H1 (cell line): ENCODE data around the gene RELA. TPM values are rescaled to one million over a fixed set of nuclear protein-coding genes. Genes with fewer than 3 reads are reported as not detected.

ENCODE experiments used
- ASH2L ChIP-seq: fragments of 200-600, 300-600 bp; sonication (generic); IDR thresholded peaks from one replicate; pipeline ENCODE4 v1.7.1; 2017; ENCODE audit warnings: low read length
- CEBPB ChIP-seq: IDR thresholded peaks from 2 replicates; pipeline ENCODE4 v1.6.1; 2012; ENCODE audit warnings: low read depth, low read length
- CTCF ChIP-seq, 3 experiments: IDR thresholded peaks; 1 replicate in 2 of 3; 2 replicates in 1 of 3; pipeline versions ENCODE4 v1.5.1 to v1.6.1; 2011; ENCODE audit warnings: low read length in 3 of 3, mild to moderate bottlenecking in 3 of 3, inconsistent platforms in 2 of 3, low read depth in 1 of 3, moderate library complexity in 1 of 3; ENCODE audit not compliant: insufficient read depth in 1 of 3; ENCODE audit errors: control extremely low read depth in 1 of 3
- POLR2A ChIP-seq, 2 experiments: IDR thresholded peaks; 1 replicate in 1 of 2; 2 replicates in 1 of 2; pipeline ENCODE4 v1.6.1; 2011; ENCODE audit warnings: low read depth in 2 of 2, low read length in 2 of 2, mild to moderate bottlenecking in 2 of 2; ENCODE audit errors: control extremely low read depth in 1 of 2
- RAD21 ChIP-seq, 2 experiments: IDR thresholded peaks in 1 of 2; conservative IDR thresholded peaks in 1 of 2; 2 replicates each; pipeline ENCODE4 v1.6.1; 2011; ENCODE audit warnings: low read depth in 2 of 2, low read length in 2 of 2, improper control_type of control experiment in 1 of 2, inconsistent platforms in 1 of 2, mild to moderate bottlenecking in 1 of 2, moderate library complexity in 1 of 2
- TAF1 ChIP-seq: IDR thresholded peaks from 2 replicates; pipeline ENCODE4 v1.6.1; 2011; ENCODE audit warnings: mild to moderate bottlenecking, low read depth, low read length
- YY1 ChIP-seq: IDR thresholded peaks from 2 replicates; pipeline ENCODE4 v1.6.1; 2011; ENCODE audit warnings: low read depth, mild to moderate bottlenecking, low read length
- polyA plus RNA-seq, 7 experiments: library from polyadenylated mRNA; depleted of rRNA in 3 of 7; stranded (reverse) in 5 of 7; unstranded in 2 of 7; fragments of >200 nt in 5 of 7; fragments of 200-250 nt in 2 of 7; gene quantifications; 1 replicate in 5 of 7; 2 replicates in 1 of 7; 4 replicates in 1 of 7; pipeline versions ENCODE4 v1.2.1 to v1.2.3, GENCODE V29; 2011 to 2013; ENCODE audit warnings: missing spikeins in 2 of 7, mixed read lengths in 2 of 7
- total RNA-seq: library from RNA; stranded (reverse); fragmentation: NEBNext Ultra II Directional; extraction: Animal tissue kit (Norgen Biotek cat#: 25700); gene quantifications from 2 replicates; pipeline ENCODE4 v1.2.1, GENCODE V29; 2021
- TF ChIP-seq, protein P1 (sequence below): fragments of 300-600 bp; sonication (generic); IDR thresholded peaks from 2 replicates; pipeline ENCODE4 v1.7.1; 2012; ENCODE audit warnings: low read length, moderate library complexity, mild to moderate bottlenecking, inconsistent platforms; ENCODE audit not compliant: insufficient replicate concordance

RELA gene
- total and polyA plus RNA-seq, 2 of the 8 experiments (the other 6 are each of a cell fraction or from before 2014, with no cell fraction given): 21.9 to 27.5 TPM

DNA sequence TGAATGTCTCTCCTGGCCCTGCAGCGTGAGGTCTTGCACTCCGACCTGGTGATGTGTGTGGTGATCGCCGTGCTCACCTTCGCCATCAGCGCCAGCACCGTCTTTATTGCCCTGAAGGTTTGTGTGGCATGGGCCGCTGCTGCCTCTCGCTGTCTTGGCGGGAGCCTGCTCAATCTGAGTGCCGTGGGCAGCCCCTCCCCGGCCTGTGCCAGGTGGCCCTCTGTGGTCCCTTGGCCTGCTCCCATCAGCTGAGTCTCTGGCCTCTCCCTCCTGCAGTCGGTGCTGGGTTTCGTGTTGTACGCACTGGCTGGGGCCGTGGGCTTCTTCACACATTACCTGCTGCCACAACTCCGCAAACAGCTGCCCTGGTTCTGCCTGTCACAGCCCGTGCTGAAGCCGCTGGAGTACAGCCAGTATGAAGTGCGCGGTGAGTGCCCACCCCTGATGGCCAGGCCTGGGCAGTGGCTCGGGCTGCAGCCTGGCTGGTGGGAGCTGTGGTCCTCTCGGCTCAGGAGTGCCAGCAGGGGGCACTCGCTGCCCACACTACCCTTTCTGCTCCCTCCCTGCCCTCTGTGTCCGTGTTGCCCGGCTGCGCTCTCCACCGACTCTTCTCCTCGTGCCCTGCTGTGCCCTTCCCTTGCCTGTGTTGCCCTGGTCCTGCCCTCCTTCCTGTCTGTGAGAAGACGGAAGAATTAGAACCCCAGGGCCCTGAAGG, 36.9 kb downstream of the RELA start (continued):
- TF ChIP-seq, protein P1, sequence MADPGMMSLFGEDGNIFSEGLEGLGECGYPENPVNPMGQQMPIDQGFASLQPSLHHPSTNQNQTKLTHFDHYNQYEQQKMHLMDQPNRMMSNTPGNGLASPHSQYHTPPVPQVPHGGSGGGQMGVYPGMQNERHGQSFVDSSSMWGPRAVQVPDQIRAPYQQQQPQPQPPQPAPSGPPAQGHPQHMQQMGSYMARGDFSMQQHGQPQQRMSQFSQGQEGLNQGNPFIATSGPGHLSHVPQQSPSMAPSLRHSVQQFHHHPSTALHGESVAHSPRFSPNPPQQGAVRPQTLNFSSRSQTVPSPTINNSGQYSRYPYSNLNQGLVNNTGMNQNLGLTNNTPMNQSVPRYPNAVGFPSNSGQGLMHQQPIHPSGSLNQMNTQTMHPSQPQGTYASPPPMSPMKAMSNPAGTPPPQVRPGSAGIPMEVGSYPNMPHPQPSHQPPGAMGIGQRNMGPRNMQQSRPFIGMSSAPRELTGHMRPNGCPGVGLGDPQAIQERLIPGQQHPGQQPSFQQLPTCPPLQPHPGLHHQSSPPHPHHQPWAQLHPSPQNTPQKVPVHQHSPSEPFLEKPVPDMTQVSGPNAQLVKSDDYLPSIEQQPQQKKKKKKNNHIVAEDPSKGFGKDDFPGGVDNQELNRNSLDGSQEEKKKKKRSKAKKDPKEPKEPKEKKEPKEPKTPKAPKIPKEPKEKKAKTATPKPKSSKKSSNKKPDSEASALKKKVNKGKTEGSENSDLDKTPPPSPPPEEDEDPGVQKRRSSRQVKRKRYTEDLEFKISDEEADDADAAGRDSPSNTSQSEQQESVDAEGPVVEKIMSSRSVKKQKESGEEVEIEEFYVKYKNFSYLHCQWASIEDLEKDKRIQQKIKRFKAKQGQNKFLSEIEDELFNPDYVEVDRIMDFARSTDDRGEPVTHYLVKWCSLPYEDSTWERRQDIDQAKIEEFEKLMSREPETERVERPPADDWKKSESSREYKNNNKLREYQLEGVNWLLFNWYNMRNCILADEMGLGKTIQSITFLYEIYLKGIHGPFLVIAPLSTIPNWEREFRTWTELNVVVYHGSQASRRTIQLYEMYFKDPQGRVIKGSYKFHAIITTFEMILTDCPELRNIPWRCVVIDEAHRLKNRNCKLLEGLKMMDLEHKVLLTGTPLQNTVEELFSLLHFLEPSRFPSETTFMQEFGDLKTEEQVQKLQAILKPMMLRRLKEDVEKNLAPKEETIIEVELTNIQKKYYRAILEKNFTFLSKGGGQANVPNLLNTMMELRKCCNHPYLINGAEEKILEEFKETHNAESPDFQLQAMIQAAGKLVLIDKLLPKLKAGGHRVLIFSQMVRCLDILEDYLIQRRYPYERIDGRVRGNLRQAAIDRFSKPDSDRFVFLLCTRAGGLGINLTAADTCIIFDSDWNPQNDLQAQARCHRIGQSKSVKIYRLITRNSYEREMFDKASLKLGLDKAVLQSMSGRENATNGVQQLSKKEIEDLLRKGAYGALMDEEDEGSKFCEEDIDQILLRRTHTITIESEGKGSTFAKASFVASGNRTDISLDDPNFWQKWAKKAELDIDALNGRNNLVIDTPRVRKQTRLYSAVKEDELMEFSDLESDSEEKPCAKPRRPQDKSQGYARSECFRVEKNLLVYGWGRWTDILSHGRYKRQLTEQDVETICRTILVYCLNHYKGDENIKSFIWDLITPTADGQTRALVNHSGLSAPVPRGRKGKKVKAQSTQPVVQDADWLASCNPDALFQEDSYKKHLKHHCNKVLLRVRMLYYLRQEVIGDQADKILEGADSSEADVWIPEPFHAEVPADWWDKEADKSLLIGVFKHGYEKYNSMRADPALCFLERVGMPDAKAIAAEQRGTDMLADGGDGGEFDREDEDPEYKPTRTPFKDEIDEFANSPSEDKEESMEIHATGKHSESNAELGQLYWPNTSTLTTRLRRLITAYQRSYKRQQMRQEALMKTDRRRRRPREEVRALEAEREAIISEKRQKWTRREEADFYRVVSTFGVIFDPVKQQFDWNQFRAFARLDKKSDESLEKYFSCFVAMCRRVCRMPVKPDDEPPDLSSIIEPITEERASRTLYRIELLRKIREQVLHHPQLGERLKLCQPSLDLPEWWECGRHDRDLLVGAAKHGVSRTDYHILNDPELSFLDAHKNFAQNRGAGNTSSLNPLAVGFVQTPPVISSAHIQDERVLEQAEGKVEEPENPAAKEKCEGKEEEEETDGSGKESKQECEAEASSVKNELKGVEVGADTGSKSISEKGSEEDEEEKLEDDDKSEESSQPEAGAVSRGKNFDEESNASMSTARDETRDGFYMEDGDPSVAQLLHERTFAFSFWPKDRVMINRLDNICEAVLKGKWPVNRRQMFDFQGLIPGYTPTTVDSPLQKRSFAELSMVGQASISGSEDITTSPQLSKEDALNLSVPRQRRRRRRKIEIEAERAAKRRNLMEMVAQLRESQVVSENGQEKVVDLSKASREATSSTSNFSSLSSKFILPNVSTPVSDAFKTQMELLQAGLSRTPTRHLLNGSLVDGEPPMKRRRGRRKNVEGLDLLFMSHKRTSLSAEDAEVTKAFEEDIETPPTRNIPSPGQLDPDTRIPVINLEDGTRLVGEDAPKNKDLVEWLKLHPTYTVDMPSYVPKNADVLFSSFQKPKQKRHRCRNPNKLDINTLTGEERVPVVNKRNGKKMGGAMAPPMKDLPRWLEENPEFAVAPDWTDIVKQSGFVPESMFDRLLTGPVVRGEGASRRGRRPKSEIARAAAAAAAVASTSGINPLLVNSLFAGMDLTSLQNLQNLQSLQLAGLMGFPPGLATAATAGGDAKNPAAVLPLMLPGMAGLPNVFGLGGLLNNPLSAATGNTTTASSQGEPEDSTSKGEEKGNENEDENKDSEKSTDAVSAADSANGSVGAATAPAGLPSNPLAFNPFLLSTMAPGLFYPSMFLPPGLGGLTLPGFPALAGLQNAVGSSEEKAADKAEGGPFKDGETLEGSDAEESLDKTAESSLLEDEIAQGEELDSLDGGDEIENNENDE: no peak
- peak; percentile 23 for TF ChIP-seq ASH2L
- TF ChIP-seq RAD21 (IDR thresholded peaks at IDR 0.05 in 1 of 2, conservative IDR thresholded peaks at IDR 0.05 in 1 of 2; ENCODE audit: low read depth in 2 of 2, low read length in 2 of 2): peak; percentile 61 to 64
- no peak for TF ChIP-seq CEBPB
- 0 out of 2 replicates have a peak, but pooled peaks have one; percentile 13 for TF ChIP-seq YY1
- TF ChIP-seq CTCF (IDR thresholded peaks at IDR 0.05; ENCODE audit: control extremely low read depth in 1 of 3, insufficient read depth in 1 of 3, low read depth in 1 of 3, low read length in 3 of 3): peak in 2 of 3 experiments; percentile 42 to 59; a peak in 2 of 4 replicates
- no peak for TF ChIP-seq POLR2A (IDR thresholded peaks at IDR 0.05; ENCODE audit: control extremely low read depth in 1 of 2, low read depth in 2 of 2, low read length in 2 of 2)
- no peak for TF ChIP-seq TAF1
